ENCODE measurements around the gene RITA1.

DNA sequence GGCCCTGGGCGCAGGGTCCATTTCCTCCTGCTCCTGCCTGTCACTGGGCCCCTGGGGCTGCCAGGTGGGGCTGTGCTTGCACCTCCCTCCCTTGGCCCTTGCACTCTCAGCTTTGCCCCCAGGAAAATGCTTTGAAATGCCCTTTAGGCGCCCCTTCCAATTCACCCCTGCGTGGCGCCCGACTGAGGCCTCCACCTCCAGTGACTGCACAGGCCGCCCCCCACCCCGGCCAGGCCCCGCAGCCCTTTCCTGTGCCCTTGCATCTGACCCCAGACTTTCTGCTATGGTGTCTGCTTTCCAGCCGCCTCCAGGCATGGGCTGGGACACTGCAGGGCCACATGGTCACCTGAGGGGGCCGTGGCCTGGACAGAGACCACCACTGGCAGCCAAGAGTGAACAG is 17.7 kb upstream of the RITA1 start:
- TF ChIP-seq POLR2A (IDR thresholded peaks at IDR 0.05; ENCODE audit: extremely low read depth, insufficient read length), result no peak
- TF ChIP-seq, protein P1, sequence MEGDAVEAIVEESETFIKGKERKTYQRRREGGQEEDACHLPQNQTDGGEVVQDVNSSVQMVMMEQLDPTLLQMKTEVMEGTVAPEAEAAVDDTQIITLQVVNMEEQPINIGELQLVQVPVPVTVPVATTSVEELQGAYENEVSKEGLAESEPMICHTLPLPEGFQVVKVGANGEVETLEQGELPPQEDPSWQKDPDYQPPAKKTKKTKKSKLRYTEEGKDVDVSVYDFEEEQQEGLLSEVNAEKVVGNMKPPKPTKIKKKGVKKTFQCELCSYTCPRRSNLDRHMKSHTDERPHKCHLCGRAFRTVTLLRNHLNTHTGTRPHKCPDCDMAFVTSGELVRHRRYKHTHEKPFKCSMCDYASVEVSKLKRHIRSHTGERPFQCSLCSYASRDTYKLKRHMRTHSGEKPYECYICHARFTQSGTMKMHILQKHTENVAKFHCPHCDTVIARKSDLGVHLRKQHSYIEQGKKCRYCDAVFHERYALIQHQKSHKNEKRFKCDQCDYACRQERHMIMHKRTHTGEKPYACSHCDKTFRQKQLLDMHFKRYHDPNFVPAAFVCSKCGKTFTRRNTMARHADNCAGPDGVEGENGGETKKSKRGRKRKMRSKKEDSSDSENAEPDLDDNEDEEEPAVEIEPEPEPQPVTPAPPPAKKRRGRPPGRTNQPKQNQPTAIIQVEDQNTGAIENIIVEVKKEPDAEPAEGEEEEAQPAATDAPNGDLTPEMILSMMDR (IDR thresholded peaks at IDR 0.05; ENCODE audit: low read depth, low read length), result no peak
- TF ChIP-seq, protein P2, sequence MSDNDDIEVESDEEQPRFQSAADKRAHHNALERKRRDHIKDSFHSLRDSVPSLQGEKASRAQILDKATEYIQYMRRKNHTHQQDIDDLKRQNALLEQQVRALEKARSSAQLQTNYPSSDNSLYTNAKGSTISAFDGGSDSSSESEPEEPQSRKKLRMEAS (IDR thresholded peaks at IDR 0.05; ENCODE audit: low read depth, low read length), result no peak

Measured in NB4 (cell line).